GM19468 (cell line): ENCODE results near the gene CLSTN2.

Source experiments
- ATAC-seq: cut with Tn5 transposase; IDR thresholded peaks from one replicate; pipeline ENCODE4 v1.9.1; 2021; ENCODE audit warnings: mild to moderate bottlenecking, moderate library complexity, moderate number of reproducible peaks; ENCODE audit not compliant: unreplicated experiment; ENCODE audit errors: extremely low read depth

CLSTN2 gene

DNA sequence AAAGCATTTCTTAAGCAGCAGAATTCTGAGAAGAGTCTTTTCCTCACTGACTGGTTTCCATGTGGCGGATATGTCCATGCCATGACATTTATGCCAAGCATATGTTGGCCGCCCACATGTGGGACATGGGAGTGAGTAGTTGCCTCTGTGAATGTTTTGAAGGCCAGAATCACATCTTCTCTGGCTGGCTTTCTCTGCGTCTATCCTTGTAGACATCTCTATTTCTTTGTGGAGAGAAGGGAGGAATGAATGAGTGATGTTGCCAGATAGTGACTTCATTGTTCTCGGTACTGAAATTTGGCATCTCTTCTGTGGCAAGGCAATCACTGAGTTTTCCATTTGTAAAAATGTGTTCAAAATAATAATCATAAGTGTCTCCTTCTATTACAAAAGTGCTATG lies 316.0 kb downstream of the CLSTN2 start:
- ATAC-seq, result no peak

DNA sequence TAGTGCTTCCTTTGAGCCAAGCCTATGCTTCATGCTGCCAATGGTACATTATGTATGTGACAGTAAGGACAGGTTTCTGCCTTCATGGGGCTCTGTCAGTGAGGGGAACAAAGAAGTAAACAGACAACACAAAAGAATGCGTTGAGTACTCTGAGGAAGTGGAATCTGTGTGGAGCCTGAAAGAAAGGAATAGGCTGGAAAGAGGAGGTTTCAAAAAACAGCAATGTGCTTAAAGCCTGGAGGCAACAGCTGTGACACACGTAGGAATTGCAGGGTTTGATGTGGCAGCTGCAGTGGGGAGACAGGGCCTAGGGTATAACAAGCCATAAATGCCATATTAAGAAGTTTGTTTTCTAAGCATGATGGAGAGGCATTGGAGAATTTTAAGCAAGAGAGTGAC lies 316.7 kb downstream of the CLSTN2 start:
- ATAC-seq, result no peak

- ATAC-seq, result no peak
Measured at GRCh38 chr3:140252812-140253656, 318.0 kb downstream of the CLSTN2 start.

- ATAC-seq, result no peak
Measured at GRCh38 chr3:140258222-140258724, 323.3 kb downstream of the CLSTN2 start.

DNA sequence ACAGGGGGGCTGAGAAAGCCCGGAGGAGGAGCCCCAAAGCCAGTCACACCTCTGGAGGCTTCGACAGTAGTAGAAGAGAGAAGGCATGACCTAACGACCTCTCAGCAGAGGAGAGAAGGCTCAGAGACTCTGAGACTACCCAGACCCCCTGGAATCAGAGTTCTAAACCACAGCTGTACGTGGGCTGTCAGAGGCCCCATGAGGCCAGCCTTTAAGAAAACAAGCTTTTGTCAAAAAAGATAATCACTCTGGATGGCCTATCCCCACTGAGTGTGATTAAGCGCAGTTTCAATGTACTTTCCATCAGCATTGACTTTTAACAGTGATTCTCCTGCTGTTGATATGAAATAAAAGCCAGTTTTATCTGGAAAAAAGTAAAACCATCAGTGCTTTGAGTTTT lies 330.3 kb downstream of the CLSTN2 start:
- no peak for ATAC-seq

DNA sequence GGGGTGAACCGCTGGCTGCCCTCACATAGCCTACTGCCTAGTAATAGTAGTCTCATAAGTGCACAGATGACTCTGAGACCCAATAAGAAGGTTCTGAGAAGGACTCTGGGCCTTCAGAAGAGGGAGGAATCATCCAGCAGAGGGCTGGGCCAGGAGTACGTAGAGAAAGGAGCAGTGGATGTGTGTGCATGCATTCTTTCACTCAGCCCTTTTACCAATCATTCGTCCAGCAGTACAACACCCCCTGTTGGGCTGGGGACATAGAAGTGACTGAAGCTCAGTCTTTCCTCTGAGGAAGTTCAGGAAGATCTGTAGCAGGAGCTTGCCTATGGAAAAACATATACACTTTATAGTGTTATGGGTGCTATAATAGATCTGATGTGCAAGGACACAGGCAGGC lies 333.1 kb downstream of the CLSTN2 start:
- no peak for ATAC-seq

DNA sequence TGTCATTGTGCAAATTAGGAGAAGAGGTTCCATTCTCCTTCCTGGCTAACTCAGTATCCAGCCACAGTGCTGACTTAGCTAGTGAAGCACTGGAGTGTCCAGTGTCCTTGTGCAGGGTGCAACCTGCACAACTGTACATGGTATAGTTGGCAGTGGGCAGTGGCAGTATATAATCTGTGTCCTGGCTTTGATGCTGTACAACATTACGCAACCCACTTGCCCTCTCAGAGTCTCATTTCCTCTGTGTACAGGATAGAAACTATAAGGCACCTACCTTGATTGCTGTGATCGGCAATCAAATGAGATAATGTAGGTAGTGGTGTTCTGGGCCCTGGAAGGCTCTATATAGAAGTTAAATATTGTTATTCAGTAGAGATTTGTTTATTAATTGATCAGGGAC lies 333.6 kb downstream of the CLSTN2 start:
- no peak for ATAC-seq

- ATAC-seq, result no peak
Measured at GRCh38 chr3:140270329-140270728, 335.3 kb downstream of the CLSTN2 start.

GRCh38 chr3:140273542-140274195 lies 338.7 kb downstream of the CLSTN2 start:
- no peak for ATAC-seq

DNA sequence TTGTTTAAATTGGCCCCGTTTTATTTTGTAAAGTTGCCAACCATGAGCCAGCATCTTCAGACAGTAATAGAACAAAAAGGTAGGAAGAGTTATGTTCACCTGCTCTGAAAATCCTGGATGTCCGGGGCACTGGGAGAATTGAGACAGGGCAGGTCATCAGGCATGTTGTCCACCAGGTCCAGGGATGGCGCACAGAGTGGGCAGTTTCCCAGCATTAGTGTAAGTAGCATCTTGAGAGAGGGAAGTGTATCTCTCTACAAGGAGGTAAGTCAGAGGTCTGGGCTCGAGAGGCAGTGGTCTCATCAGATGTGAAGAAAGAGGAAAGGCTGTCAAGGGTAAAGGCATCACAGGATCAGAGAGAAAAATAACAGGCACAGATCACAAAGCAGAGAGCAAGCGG lies 339.4 kb downstream of the CLSTN2 start:
- no peak for ATAC-seq

GRCh38 chr3:140276703-140277102 lies 341.7 kb downstream of the CLSTN2 start:
- ATAC-seq, result peak; percentile 39

- no peak for ATAC-seq
Measured at GRCh38 chr3:140277886-140278285, 342.9 kb downstream of the CLSTN2 start.

- ATAC-seq, result no peak
Measured at GRCh38 chr3:140284372-140284771, 349.4 kb downstream of the CLSTN2 start.

- no peak for ATAC-seq
Measured at GRCh38 chr3:140285380-140285779, 350.4 kb downstream of the CLSTN2 start.

DNA sequence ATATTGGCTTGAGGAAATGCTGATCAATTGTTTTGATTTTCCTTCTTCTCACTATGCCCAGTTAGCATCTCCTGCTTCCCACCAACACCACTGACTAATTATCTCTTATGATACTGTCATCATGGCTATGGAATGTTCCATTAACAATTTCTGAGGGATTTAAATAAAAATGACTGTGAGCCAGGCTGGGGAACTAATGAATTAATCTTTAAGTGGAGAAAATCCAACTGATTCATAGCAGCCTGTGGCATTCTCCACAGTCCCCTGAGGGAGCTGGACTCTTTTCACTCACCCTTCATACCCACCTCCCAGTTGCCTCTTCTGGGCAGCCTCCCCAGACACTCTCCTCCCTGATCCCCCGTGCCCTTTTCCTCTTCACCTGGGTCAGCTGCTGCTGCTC lies 353.6 kb downstream of the CLSTN2 start:
- ATAC-seq, result no peak

- no peak for ATAC-seq
Measured at GRCh38 chr3:140290105-140290504, 355.1 kb downstream of the CLSTN2 start.

DNA sequence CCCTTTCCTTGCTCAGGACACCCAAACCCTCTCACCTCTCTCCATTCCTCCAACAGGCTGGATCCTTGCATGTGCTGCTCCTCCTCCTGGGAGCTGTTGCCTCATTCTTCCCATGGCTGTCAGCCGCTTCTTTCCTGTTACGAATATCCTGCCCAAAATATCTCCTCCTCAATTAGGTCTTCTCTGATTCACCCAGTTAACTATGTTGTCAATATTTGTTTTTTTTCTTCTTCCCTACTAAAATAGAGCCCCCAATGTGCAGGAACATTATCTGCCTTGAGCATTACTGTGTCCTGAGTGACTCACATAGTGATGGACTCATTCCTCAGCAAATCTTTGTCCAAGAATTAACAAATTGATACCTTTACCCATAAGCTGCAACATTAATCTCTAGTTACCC lies 357.2 kb downstream of the CLSTN2 start:
- ATAC-seq, result no peak

GRCh38 chr3:140292684-140293083 lies 357.7 kb downstream of the CLSTN2 start:
- no peak for ATAC-seq

- ATAC-seq, result no peak
Measured at GRCh38 chr3:140294058-140294457, 359.1 kb downstream of the CLSTN2 start.

GRCh38 chr3:140296796-140297352 lies 361.9 kb downstream of the CLSTN2 start:
- ATAC-seq, result no peak

GRCh38 chr3:140298043-140298442 lies 363.1 kb downstream of the CLSTN2 start:
- no peak for ATAC-seq
